Measurements from ENCODE around the gene IL20RB. TPM values are rescaled to one million over a fixed set of nuclear protein-coding genes. Genes with fewer than 3 reads are reported as not detected.
A peak's percentile ranks its signal among the peaks of the same experiment; 100 is the strongest.

The IL20RB gene
- total RNA-seq, 2 donors from 2014 or later: 0.41 TPM; not detected in 1

- Histone ChIP-seq H3K27me3 (no peaks in the 10 kb centered on the region), H3K9me3 (no peaks in the 10 kb centered on the region), H3K27ac (no peak overlapping the region), H3K4me3 (no peak overlapping the region), H3K4me1 (peaks cover 0 to 10% of the 10 kb centered on the region in 2 donors), H3K36me3 (no peaks in the 10 kb centered on the region)
- TF ChIP-seq CTCF (IDR thresholded peaks at IDR 0.05): no peak
- DNase-seq (ENCODE audit: low spot score): no peak
Measured at GRCh38 chr3:136989781-136990524, 32.2 kb downstream of the IL20RB start.

- no peak overlapping the region for H3K27ac ChIP-seq
- no peak for TF ChIP-seq CTCF (IDR thresholded peaks at IDR 0.05)
Measured at GRCh38 chr3:136990826-136991225, 33.0 kb downstream of the IL20RB start.

GRCh38 chr3:136992115-136992514, 34.3 kb downstream of the IL20RB start:
- Histone ChIP-seq H3K27me3 (no peaks in the 10 kb centered on the region), H3K4me3 (no peak overlapping the region), H3K36me3 (no peaks in the 10 kb centered on the region), H3K4me1 (peaks cover 0 to 18% of the 10 kb centered on the region in 2 donors), H3K27ac (no peak overlapping the region), H3K9me3 (no peaks in the 10 kb centered on the region)
- DNase-seq (ENCODE audit: low spot score): no peak
- TF ChIP-seq CTCF (IDR thresholded peaks at IDR 0.05): no peak

More at GRCh38 chr3:136990826-136991225, 33.0 kb downstream of the IL20RB start:
- H3K4me3 ChIP-seq: no peak overlapping the region
- H3K4me1 ChIP-seq: peaks cover 0 to 16% of the 10 kb centered on the region in 2 donors
- H3K27me3 ChIP-seq: no peaks in the 10 kb centered on the region
- no peak for DNase-seq (ENCODE audit: low spot score)
- H3K36me3 ChIP-seq: no peaks in the 10 kb centered on the region
- no peaks in the 10 kb centered on the region for H3K9me3 ChIP-seq

- DNase-seq (ENCODE audit: low spot score): peak; percentile 92
- peaks cover 0 to 18% of the 10 kb centered on the region in 2 donors for H3K4me1 ChIP-seq
- H3K27me3 ChIP-seq: no peaks in the 10 kb centered on the region
- no peaks in the 10 kb centered on the region for H3K9me3 ChIP-seq
- no peaks in the 10 kb centered on the region for H3K36me3 ChIP-seq
- H3K27ac ChIP-seq: peak overlapping the region; percentile 52 to 76
- H3K4me3 ChIP-seq: no peak overlapping the region
- no peak for TF ChIP-seq CTCF (IDR thresholded peaks at IDR 0.05)
Measured at GRCh38 chr3:136994772-136995516, 37.2 kb downstream of the IL20RB start.

- Histone ChIP-seq H3K9me3 (no peaks in the 10 kb centered on the region), H3K27me3 (no peaks in the 10 kb centered on the region), H3K4me3 (no peak overlapping the region), H3K4me1 (peaks cover 0 to 18% of the 10 kb centered on the region in 2 donors), H3K36me3 (no peaks in the 10 kb centered on the region), H3K27ac (peak overlapping the region; percentile 52 to 76)
- no peak for DNase-seq (ENCODE audit: low spot score)
- TF ChIP-seq CTCF (IDR thresholded peaks at IDR 0.05): no peak
Measured at GRCh38 chr3:136995652-136996051, 37.9 kb downstream of the IL20RB start.

All from right atrium auricular region (tissue), 2 donors.